ENCODE measurements around the gene GDPD5. TPM values are rescaled to one million over a fixed set of nuclear protein-coding genes. Genes with fewer than 3 reads are reported as not detected.

Gene GDPD5
- total RNA-seq, 4 donors from 2014 or later: 5.1 to 9.3 (median 8.4) TPM

DNA sequence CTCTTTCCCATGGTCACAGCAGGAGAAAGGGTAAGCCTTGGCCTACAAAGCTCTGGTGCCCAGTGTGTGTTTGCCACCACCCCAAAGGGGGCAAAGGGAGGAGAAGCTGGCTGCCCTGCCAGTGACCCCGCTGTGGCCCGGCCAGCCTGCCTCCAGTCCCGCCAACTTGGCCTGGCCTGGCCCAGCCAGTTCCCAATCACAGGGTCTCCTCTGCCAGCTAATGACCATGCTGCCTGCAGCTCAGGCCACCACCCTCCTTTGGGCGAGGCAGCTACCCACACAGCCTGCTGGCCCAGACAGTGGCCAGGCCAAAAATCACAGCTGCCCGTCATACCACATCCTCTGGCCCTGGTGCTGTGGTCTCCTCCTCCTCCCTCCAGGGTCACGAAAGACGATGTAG lies 5.1 kb downstream of the GDPD5 start:
- intact Hi-C loops (cut with DNase I): no loop called here
- no peaks in the 10 kb centered on the region for H3K27me3 ChIP-seq
- 90% methylated on average over 3 of the region's 7 CpGs for WGBS
- no peak for DNase-seq (ENCODE audit: extremely low spot score)
- TF ChIP-seq, protein P1, sequence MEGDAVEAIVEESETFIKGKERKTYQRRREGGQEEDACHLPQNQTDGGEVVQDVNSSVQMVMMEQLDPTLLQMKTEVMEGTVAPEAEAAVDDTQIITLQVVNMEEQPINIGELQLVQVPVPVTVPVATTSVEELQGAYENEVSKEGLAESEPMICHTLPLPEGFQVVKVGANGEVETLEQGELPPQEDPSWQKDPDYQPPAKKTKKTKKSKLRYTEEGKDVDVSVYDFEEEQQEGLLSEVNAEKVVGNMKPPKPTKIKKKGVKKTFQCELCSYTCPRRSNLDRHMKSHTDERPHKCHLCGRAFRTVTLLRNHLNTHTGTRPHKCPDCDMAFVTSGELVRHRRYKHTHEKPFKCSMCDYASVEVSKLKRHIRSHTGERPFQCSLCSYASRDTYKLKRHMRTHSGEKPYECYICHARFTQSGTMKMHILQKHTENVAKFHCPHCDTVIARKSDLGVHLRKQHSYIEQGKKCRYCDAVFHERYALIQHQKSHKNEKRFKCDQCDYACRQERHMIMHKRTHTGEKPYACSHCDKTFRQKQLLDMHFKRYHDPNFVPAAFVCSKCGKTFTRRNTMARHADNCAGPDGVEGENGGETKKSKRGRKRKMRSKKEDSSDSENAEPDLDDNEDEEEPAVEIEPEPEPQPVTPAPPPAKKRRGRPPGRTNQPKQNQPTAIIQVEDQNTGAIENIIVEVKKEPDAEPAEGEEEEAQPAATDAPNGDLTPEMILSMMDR (IDR thresholded peaks at IDR 0.05): no peak
- TF ChIP-seq POLR2AphosphoS5 (IDR thresholded peaks at IDR 0.05): no peak
- no peak for TF ChIP-seq POLR2A (IDR thresholded peaks at IDR 0.05; ENCODE audit: low read depth)
- no peak for TF ChIP-seq EP300 (IDR thresholded peaks at IDR 0.05)
- no peak overlapping the region for H3K27ac ChIP-seq (replicated peaks in 1 of 4)
- H3K9me3 ChIP-seq: peaks cover 0 to 3% (median 0%) of the 10 kb centered on the region in 4 donors
- H3K4me1 ChIP-seq: peaks cover 13 to 27% (median 21%) of the 10 kb centered on the region in 4 donors
- no peak overlapping the region for H3K4me3 ChIP-seq
- H3K36me3 ChIP-seq: no peaks in the 10 kb centered on the region

- TF ChIP-seq, protein P1 (IDR thresholded peaks at IDR 0.05): no peak
- TF ChIP-seq EP300 (IDR thresholded peaks at IDR 0.05) (no peak), POLR2AphosphoS5 (IDR thresholded peaks at IDR 0.05) (no peak), POLR2A (IDR thresholded peaks at IDR 0.05; ENCODE audit: low read depth) (no peak)
- no peak for DNase-seq (ENCODE audit: extremely low spot score)
- H3K27me3 ChIP-seq: no peaks in the 10 kb centered on the region
- intact Hi-C loops (cut with DNase I): no loop called here
- H3K36me3 ChIP-seq: no peaks in the 10 kb centered on the region
- peaks cover 0 to 3% (median 0%) of the 10 kb centered on the region in 4 donors for H3K9me3 ChIP-seq
- H3K4me3 ChIP-seq: no peak overlapping the region
- no peak overlapping the region for H3K27ac ChIP-seq (replicated peaks in 1 of 4)
- WGBS: 77% methylated on average over 9 of the region's 9 CpGs
- peaks cover 4 to 13% (median 6%) of the 10 kb centered on the region in 4 donors for H3K4me1 ChIP-seq
Observed at GRCh38 chr11:75518771-75519653, 6.7 kb downstream of the GDPD5 start.

- H3K36me3 ChIP-seq: no peaks in the 10 kb centered on the region
- H3K4me1 ChIP-seq: peaks cover 0 to 11% (median 4%) of the 10 kb centered on the region in 4 donors
- DNase-seq (ENCODE audit: extremely low spot score): no peak
- WGBS: 95% methylated on average over 3 of the region's 3 CpGs
- TF ChIP-seq, protein P1 (IDR thresholded peaks at IDR 0.05): no peak
- no peak for TF ChIP-seq EP300 (IDR thresholded peaks at IDR 0.05)
- no peak for TF ChIP-seq POLR2AphosphoS5 (IDR thresholded peaks at IDR 0.05)
- no peak overlapping the region for H3K27ac ChIP-seq (replicated peaks in 1 of 4)
- H3K9me3 ChIP-seq: peaks cover 0 to 3% (median 0%) of the 10 kb centered on the region in 4 donors
- H3K27me3 ChIP-seq: no peaks in the 10 kb centered on the region
- H3K4me3 ChIP-seq: no peak overlapping the region
- intact Hi-C loops (cut with DNase I): no loop called here
Observed at GRCh38 chr11:75518204-75518549, 7.6 kb downstream of the GDPD5 start.

- TF ChIP-seq POLR2AphosphoS5 (IDR thresholded peaks at IDR 0.05): no peak
- no peak for TF ChIP-seq EP300 (IDR thresholded peaks at IDR 0.05)
- TF ChIP-seq POLR2A (IDR thresholded peaks at IDR 0.05; ENCODE audit: low read depth): no peak
- TF ChIP-seq, protein P1 (IDR thresholded peaks at IDR 0.05): no peak
- Histone ChIP-seq H3K9me3 (peaks cover 0 to 3% (median 0%) of the 10 kb centered on the region in 4 donors), H3K4me3 (no peak overlapping the region), H3K36me3 (no peaks in the 10 kb centered on the region), H3K27ac (replicated peaks in 1 of 4) (no peak overlapping the region), H3K4me1 (peaks cover 0 to 6% (median 4%) of the 10 kb centered on the region in 4 donors), H3K27me3 (no peaks in the 10 kb centered on the region)
- 80% methylated on average over 7 of the region's 7 CpGs for WGBS
- DNase-seq (ENCODE audit: extremely low spot score): no peak
- intact Hi-C loops (cut with DNase I): no loop called here
Observed at GRCh38 chr11:75516886-75517285, 8.9 kb downstream of the GDPD5 start.
